Stimulated activated CD4-positive, alpha-beta T cell treated with anti-CD3 and anti-CD28 coated beads, Interleukin-12 subunit alpha, Interleukin-12 subunit beta, amount 100 ng/mL, for 48 hours (primary cell): ENCODE results near the gene NOTCH2NLA.
"Not testable (repeated sequence)": the region's sequence is repeated elsewhere in the genome, so short reads cannot be mapped to it uniquely, and the experiment has no call there.

Experiments
- DNase-seq, 3 donors: peaks; one replicate each; pipeline ENCODE4 v3.0.0-alpha.2; 2020; ENCODE audit warnings: low read depth in 2 of 3, low spot score in 1 of 3

The NOTCH2NLA gene

GRCh38 chr1:146167740-146168139 lies 61.1 kb downstream of the NOTCH2NLA start:
- DNase-seq = not testable (repeated sequence)

- DNase-seq = not testable (repeated sequence)
These were observed 61.5 kb downstream of the NOTCH2NLA start for GRCh38 chr1:146167273-146167672.

- not testable (repeated sequence) for DNase-seq
These were observed 84.4 kb downstream of the NOTCH2NLA start, which contains the start of gene NBPF10 for GRCh38 chr1:146144465-146144864. NBPF10 (minus strand) TSS chr1:146144804; CDS start chr1:146144769, 35 bp downstream.
